Occipital lobe (tissue), 2 donors: ENCODE results near the gene AMN1. TPM values are rescaled to one million over a fixed set of nuclear protein-coding genes. Genes with fewer than 3 reads are reported as not detected.
"Not testable (repeated sequence)": the region's sequence is repeated elsewhere in the genome, so short reads cannot be mapped to it uniquely, and the experiment has no call there.

Experiments
- DNase-seq: peaks from one replicate; lab custom pipeline; 2025; lab: John Stamatoyannopoulos, UW
- total RNA-seq: library from RNA; depleted of rRNA; stranded (reverse); fragments of >200 nt; gene quantifications from one replicate; pipeline ENCODE4 v1.2.3, GENCODE V29; 2014

The AMN1 gene
- total RNA-seq, 1 donor from 2014 or later: 94.1 TPM

DNA sequence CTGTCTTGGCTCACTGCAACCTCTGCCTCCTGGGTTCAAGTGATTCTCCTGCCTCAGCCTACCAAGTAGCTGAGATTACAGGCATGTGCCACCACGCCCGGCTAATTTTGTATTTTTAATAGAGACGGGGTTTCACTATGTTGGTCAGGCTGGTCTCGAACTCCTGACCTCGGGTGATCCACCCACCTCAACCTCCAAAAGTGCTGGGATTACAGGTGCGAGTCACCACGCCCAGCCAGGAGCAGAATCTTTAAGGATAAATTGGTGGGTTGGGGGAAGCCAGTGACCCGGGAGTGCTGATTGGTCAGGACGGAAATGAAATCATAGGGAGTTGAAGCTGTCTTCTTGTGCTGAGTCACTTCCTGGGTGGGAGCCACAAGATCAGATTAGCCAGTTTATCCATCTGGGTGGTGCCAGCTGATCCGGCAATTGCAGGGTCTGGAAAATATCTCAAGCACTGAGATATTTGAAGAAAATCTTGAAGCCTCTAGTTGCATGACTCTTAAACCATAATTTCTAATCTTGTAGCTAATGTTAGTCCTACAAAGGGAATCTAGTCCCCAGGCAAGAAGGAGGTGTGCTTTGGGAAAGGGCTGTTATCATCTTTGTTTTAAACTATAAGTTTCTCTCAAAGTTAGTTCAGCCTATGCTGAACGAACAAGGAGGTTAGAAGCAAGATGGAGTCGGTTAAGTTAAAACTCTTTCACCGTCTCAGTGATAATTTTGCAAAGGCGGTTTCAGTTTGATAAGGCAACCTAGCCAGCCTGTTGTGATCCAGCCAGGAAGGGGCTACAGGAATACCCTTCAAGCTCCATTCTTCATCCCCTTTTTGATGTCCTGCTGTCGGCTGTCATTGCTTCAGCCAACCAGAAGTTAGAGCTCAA, 5.0 kb upstream of the AMN1 start:
- not testable (repeated sequence) for DNase-seq

DNA sequence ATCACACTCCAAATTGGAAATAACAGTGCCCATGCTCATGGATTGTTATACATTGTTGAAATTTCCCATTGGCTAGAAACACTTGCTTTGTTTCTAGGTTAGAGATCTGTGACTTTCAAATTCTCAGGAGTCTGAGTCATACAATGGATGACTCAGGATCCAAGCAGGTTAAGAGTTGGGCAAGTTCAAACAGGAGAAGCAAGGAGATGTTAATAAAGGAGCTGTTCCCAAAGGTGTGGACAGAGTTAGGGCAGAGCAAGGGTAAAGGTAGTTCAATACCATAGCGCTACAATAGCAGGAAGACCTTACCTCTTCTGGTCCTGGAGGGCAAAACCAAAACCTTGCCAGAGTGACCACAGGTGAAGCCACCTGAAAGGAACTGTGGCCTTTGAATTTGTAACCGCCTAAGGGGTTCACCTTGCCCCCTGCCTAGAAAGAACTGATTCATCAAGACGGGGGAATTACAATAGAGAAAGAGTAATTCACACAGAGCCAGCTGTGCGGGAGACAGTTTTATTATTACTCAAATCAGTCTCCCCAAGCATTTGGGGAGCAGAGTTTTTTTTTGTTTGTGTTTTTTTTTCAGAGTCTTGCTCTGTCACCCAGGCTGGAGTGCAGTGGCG, 4.2 kb upstream of the AMN1 start:
- no peak for DNase-seq

DNA sequence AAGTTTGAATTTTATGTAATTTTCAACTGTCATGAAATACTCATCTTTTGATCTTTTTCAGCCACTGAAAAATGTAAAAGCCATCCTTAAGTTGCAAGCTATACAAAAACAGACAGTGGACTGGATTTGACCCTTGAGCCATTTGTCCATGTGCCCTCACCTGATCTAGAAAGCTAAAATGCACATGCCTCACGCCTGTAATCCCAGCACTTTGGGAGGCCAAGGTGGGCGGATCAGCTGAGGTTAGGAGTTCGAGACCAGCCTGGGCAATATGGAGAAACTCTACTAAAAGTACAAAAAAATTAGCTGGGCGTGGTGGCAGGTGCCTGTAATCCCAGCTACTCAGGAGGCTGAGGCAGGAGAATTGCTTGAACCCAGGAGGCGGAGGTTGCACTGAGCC, 2.4 kb upstream of the AMN1 start:
- not testable (repeated sequence) for DNase-seq

DNA sequence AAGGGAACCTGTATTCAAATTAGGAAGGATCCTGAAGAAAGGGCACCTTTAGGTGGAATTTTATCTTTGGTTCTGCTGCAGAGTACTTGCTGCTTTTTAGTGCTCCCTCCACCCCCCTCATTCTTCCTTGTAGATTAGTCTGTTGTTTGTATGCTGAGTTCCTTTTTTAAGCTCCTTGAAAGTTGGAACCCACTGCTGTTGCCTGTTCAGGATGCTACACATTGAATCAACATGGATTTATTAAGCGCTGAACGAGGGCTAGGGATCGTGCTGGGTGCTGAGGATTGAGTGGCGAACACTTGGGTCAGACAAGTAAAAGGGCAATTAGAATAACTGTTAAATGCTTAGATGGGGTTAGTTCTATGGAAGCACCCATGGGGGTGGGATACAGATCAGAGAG, 884 bp upstream of the AMN1 start:
- no peak for DNase-seq

DNA sequence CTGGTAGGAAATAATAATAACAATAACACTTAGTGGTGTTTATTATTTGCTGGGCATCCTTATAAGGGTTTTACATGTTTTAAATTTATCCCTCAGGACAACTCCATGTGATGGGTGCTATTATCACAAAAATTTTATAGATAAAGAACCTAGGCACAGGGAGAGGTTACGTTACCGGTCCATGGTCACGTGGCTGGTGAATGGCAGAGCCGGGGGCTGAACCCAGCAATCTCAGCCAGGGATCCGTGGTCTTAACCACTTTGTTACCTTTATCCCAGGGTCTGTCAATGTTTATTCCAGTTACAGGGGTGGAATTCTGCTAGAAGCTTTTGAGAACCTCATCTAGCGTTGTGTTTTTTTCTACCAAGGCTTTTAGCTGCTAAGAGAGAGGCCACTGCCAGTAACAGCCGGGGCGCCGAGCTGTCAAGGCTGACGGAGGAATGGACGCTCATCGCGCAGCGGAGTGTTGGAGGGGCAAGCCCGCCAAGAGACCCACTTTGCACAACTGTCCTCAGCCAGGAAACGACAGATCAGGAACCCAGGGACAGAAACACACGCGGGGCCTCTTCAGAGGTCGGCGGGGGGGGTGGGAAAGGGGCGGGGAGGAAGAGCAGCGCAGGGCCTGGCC, 418 bp downstream of the AMN1 start:
- DNase-seq: no peak

DNA sequence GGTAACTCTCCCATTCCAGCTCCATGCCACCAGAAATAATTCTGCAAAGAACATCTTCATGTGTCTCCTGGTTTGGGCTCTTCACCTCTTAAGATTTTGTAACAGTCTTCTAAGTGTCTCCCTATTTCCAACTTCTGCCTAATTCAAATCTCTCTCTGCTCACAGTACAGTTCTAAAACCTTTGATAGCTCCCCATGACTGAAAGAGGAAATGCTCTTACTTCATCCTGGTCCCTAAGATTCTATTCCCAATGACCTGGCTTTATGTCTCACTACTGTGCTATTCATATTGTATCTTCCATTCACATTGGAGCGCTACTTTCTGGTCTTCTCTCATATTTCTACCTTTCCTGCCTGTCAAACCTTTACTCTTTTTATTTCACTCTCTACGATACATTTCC, 1.6 kb downstream of the AMN1 start:
- no peak for DNase-seq

DNA sequence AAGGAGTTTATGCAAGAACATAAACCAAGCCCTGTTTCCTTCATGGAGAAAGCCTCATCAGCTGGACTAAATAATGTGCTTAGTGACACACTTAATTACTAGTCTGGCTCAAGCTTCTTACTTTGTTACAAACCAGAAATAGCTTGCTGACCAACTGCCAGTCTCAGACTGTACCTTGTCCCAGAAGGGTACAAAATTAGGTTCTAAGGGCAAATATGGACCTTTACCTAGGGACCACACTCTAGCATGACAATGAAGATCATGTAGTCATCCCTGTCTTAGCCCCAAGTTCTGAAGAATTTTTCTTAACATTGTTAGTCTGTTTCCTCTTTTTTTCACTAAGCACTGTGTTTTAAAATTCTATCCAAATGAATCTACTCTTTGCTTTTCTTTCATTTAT, 2.2 kb downstream of the AMN1 start:
- no peak for DNase-seq

DNA sequence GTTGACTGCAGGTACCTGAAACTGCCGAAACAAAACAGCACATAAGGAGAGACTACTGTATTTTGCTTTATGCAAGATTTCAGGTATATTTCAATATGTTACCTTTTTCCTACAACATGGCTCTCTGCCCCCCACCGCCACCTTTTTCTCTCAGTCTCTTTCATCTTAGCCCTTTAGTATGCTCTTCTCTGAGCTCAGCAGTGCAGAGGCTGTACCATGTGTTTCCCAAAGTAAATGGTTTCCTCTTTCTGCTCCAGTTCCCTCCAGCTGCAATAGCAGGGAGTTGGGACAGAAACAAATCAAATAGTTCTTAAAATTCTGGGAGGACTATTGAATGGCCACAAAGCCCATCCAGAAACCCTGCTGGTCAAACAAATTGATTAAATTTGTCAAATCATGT, 4.3 kb downstream of the AMN1 start:
- no peak for DNase-seq

DNA sequence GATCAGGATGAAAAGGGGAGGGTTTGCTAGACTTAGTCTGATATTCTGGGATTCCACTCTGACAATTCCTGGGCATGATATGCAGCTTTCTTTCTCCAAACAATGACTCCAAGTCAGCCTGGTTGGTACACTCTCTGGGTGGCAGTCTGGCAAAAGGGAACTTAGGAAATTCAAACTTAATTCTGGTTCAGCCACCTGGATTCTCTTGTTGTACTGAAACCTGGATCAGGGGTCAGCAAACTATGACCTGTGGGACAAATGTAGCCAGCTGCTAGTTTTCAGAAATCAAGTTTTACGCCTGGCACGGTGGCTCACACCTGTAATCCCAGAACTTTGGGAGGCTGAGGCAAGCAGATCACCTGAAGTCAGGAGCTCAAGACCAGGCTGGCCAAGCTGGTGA, 6.2 kb downstream of the AMN1 start:
- DNase-seq: no peak

DNA sequence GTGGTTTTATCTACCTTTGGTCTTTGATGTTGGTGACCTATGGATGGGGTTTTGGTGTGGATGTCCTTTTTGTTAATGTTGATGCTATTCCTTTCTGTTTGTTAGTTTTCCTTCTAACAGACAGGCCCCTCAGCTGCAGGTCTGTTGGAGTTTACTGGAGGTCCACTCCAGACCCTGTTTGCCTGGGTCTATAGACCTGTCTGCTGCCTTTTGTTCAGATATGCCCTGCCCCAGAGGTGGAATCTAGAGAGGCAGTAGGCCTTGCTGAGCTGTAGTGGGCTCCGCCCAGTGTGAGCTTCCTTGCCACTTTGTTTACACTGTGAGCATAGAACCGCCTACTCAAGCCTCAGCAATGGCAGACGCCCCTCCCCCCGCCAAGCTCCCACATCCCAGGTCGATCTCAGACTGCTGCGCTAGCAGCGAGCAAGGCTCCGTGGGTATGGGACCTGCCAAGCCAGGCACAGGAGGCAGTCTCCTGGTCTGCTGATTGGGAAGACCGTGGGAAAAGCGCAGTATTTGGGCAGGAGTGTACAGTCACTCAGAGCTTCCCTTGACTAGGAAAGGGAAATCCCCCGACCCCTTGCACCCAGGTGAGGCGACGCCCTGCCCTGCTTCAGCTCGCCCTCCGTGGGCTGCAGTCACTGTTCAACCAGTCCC, 10.2 kb downstream of the AMN1 start:
- not testable (repeated sequence) for DNase-seq

DNA sequence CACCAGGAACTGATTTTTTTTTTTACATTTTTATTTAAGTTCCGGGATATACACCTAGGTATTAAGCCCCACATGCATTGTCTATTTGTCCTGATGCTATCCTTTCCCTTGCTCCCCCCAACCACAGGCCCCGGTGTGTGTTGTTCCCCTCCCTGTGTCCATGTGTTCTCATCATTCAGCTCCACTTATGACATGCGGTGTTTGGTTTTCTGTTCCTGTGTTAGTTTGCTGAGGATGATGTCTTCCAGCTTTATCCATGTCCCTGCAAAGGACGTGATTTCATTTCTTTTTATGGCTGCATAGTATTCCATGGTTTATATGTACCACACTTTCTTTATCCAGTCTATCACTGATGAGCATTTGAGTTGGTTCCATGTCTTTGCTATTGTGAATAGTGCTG, 11.8 kb downstream of the AMN1 start:
- not testable (repeated sequence) for DNase-seq

DNA sequence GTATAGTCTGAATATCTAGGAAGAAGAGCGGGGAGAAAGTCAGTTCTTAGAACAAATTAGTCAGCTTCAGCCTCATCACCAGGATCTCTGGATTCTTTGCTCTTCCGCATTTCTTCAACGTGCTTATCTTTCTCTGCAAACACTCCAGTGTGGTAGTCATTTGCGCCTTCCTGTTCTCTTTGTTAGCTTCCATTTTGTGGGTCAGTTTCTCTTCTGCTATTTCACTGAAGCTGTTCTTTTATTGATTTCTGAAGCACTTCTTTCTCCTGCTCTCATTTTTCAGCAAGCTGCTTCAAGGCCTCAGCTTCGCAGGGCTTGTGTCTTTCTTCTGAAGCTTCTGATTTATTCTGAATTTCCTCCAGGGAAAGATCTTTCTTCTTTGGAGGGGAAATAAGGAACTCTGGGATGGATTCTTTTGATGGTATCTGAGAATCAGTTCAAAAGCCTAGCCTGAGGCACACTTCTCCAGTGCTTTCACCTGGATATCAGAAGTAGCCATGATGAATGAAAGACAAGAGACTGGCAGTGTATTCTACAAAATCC, 13.5 kb downstream of the AMN1 start:
- DNase-seq: no peak

DNA sequence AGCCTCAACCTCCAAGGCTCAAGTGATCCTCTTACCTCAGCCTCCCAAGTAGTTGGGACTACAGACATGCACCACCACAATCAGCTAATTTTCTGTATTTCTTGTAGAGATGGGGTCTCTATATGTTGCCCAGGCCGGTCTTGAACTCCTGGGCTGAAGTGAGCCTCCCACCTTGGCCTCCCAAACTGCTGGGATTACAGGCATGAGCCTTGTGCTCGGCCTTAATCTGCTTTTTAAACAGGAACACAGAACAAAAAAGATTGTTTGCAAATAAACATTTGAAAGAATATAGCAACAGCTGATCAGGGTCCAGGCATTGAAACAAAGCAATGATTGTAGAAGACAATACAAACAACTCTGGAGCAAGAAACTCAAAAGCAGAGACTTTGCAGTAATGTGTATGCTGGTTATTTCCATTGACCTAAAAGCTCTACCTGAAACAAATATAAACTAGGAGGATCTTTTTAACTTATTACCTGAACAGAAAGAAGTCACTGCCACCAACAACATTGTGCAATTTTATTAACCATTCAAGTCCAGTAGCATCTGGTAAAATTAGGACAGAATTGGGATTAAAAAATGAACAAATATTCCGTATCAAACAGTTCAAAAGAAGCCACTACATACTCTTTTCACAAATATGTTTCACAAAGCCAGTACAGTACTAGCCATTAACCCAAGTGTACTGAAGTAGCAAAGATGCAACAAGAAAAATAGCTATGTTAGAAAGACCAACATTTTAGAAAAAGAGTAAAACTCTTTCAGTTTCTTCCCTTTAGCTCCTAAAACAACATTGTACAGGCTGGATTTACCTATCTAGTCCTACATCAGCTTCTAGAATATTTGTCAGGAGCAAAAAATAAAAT, 14.2 kb downstream of the AMN1 start:
- DNase-seq: no peak

DNA sequence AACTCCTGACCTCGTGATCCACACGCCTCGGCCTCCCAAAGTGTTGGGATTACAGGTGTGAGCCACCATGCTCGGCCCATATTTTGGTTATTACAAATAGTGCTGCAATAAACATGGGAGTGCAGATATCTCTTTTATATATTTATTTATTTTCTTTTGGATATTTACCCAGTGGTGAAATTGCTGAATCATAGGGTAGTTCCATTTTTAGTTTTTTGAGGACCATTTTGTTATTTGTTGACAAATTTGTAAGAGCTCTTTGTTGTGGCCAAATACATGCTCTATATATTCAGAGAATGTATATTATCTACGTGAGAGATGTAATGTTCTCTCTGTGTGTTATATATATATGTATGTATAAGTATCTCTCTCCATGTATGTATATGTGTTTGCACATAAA, 15.9 kb downstream of the AMN1 start:
- no peak for DNase-seq

DNA sequence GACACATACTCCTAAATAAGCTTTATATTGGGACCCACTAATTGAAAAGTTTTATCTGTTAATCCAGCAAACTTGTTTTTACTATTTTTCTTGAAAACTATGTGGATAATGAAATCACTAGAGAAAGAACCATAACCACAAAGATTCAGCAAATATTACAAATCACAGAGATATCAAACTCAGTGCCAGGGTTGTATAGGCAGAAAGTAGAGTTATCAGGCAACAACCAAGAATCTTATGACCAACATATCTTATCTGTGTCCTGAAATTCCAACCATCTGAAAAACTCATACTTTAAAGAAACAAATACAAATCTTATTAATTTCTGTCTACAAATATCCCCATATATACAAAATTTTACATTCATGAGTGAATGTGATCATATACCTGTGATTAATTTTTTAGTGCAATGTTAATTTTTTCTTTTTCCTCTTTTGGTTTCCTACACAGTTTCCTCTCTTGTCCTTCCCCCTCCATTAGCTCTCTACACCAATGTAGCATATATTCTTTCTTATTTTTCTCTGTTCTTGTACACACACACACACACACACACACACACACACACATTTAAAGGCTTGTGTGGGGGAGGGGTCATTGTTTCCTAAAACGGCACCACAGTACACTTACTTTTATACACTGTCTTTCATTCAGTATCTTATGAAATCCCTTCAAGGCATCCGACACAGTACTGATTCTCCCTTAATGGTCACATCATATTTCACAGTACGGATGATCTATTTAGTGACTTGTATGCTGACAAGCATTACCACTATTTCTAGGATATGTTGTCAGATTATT, 18.6 kb downstream of the AMN1 start:
- DNase-seq: no peak

DNA sequence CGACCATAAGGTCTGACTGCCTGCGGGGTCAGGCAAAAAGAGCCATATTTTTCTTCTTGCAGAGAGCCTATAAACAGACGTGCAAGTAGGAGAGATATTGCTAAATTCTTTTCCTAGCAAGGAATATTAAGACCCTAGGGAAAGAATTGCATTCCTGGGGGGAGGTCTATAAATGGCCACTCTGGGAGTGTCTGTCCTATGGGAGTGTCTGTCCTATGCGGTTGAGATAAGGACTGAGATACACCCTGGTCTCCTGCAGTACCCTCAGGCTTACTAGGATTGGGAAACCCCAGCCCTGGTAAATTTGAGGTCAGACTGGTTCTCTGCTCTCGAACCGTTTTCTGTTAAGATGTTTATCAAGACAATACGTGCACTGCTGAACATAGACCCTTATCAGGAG, 20.7 kb downstream of the AMN1 start:
- DNase-seq: not testable (repeated sequence)

DNA sequence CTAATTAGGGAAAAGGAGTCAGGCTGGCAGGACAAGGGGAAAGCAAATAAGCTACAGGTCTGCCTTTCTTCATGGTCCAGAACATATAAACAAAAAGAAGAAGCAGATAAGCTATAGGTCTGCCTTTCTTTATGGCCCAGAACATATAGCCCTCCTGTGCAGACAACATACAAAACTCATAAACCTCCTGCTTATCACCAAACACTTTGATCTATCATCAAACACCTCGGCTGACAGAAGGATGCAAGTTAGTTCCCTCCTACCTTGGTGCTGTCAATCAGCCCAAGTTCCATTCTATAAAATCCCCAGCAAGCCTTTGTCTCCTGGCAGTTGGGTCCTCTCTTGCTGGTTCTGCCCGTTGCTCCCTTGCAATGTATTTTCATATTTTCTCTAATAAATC, 23.2 kb downstream of the AMN1 start:
- no peak for DNase-seq

DNA sequence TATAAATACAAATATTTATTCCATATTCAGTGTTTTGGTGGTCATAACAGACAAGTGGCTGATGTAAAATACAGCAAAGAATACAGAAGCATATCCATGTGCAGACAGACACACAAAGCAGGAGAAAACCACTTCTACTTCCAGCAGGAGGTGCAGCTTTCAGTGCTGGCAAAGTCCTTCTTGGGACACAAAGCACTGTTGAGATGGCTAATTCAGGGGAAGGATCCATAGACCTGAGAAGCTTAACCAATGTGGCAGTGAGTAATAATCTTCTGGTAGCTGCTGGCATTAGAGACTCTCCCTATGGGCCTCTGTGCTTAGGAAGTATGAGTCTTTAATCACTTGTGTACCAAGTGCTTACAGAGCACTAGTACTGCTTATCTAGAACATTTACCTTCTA, 26.8 kb downstream of the AMN1 start:
- no peak for DNase-seq

DNA sequence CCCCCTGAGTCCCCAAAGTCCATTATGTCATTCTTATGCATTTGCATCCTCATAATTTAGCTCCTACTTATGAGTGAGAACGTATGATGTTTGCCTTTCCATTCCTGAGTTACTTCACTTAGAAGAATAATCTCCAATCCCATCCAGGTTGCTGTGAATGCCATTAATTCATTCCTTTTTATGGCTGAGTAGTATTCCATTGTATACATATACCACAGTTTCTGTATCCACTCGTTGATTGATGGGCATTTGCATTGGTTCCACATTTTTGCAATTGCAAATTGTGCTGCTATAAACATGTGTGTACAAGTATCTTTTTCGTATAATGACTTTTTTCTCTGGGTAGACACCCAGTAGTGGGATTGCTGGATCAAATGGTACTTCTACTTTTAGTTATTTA, 38.9 kb downstream of the AMN1 start:
- DNase-seq: not testable (repeated sequence)

DNA sequence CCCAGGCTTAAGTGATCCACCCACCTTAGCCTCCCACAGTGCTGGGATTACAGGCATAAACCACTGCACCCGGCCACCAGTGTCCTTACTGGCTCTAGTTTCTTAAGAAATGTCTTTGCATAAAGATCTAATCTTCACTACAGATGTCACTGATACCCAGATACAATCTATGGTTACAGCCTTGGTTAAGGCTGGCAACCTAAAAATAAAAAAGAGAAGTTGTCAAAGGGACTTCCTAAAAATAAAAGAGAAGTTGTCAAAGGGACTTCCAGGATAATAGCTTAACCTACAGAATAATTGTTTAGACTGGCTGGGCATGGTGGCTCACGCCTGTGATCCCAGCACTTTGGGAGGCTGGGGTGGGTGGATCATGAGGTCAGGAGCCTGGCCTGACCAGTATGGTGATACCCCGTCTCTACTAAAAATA, 41.7 kb downstream of the AMN1 start:
- no peak for DNase-seq
